ENCODE measurements around the gene MCAM.

Gene MCAM

GRCh38 chr11:119262668-119263351 is 54.1 kb downstream of the MCAM start:
- DNase-seq (ENCODE audit: low read depth, low spot score), result no peak
- no peaks in the 10 kb centered on the region for H3K27me3 ChIP-seq (ENCODE audit: control insufficient read depth, insufficient read depth, low read length)
- no peaks in the 10 kb centered on the region; the same call in 1 of the 2 replicates for H3K36me3 ChIP-seq (ENCODE audit: control insufficient read depth, insufficient read depth, low read length)
- no peak overlapping the region for H3K4me3 ChIP-seq (ENCODE audit: low read length)
- no peaks in the 10 kb centered on the region for H3K9me3 ChIP-seq (ENCODE audit: control insufficient read depth, insufficient read depth, low read length)
- H3K27ac ChIP-seq (ENCODE audit: low read length), result no peak overlapping the region
- no CpG with 5 or more reads among the region's 5 CpGs for WGBS (ENCODE audit: insufficient coverage, insufficient read length)
- no peaks in the 10 kb centered on the region for H3K4me1 ChIP-seq (ENCODE audit: control insufficient read depth, insufficient read depth, low read length)

- no peaks in the 10 kb centered on the region for H3K27me3 ChIP-seq (ENCODE audit: control insufficient read depth, insufficient read depth, low read length)
- H3K4me1 ChIP-seq (ENCODE audit: control insufficient read depth, insufficient read depth, low read length), result no peaks in the 10 kb centered on the region
- H3K9me3 ChIP-seq (ENCODE audit: control insufficient read depth, insufficient read depth, low read length), result no peaks in the 10 kb centered on the region
- no peak overlapping the region for H3K27ac ChIP-seq (ENCODE audit: low read length)
- H3K36me3 ChIP-seq (ENCODE audit: control insufficient read depth, insufficient read depth, low read length), result no peaks in the 10 kb centered on the region; the same call in 1 of the 2 replicates
- DNase-seq (ENCODE audit: low read depth, low spot score), result no peak
- no CpG with 5 or more reads among the region's 3 CpGs for WGBS (ENCODE audit: insufficient coverage, insufficient read length)
- H3K4me3 ChIP-seq (ENCODE audit: low read length), result no peak overlapping the region
Measured at GRCh38 chr11:119258983-119259382, 57.9 kb downstream of the MCAM start.

All from iPS DF 6.9 (cell line).